HepG2 (cell line): ENCODE data around the gene LAP3. TPM values are rescaled to one million over a fixed set of nuclear protein-coding genes. Genes with fewer than 3 reads are reported as not detected.
A peak's percentile ranks its signal among the peaks of the same experiment; 100 is the strongest.

Source experiments
- ADNP ChIP-seq: sonication (generic); formaldehyde crosslinking; IDR thresholded peaks from 2 replicates; pipeline ENCODE4 v1.4.0; 2020; ENCODE audit warnings: missing genetic modification reagents
- CREB1 ChIP-seq, 2 experiments: fragments of 450-650 bp in 1 of 2; IDR thresholded peaks; 2 replicates each; pipeline ENCODE4 v1.6.1; 2016 to 2017; ENCODE audit warnings: control low read depth in 1 of 2, mild to moderate bottlenecking in 1 of 2, missing compliant biosample characterization in 1 of 2, missing genetic modification characterization in 1 of 2
- FOSL2 ChIP-seq: sonication (generic); formaldehyde crosslinking; IDR thresholded peaks from 2 replicates; pipeline ENCODE4 v1.4.0; 2020; ENCODE audit warnings: missing genetic modification reagents
- HMG20A ChIP-seq: IDR thresholded peaks from 2 replicates; pipeline ENCODE4 v1.6.1; 2016; ENCODE audit warnings: borderline replicate concordance
- JARID2 ChIP-seq: sonication (generic); formaldehyde crosslinking; IDR thresholded peaks from 2 replicates; pipeline ENCODE4 v1.8.1; 2023; ENCODE audit warnings: missing genetic modification reagents, inconsistent platforms; ENCODE audit not compliant: insufficient replicate concordance
- RARA ChIP-seq: IDR thresholded peaks from 2 replicates; pipeline ENCODE4 v1.6.1; 2016; ENCODE audit warnings: missing genetic modification reagents, missing compliant biosample characterization
- REL ChIP-seq: sonication (generic); formaldehyde crosslinking; conservative IDR thresholded peaks from 2 replicates; pipeline ENCODE4 v1.8.0; 2022; ENCODE audit warnings: mild to moderate bottlenecking, missing genetic modification reagents, moderate library complexity
- TBX2 ChIP-seq: sonication (generic); formaldehyde crosslinking; IDR thresholded peaks from 2 replicates; pipeline ENCODE4 v1.5.0; 2020; ENCODE audit warnings: missing genetic modification reagents, mild to moderate bottlenecking, borderline replicate concordance
- ZFX ChIP-seq: sonication (generic); formaldehyde crosslinking; IDR thresholded peaks from 2 replicates; pipeline ENCODE4 v1.4.0; 2020; ENCODE audit warnings: mild to moderate bottlenecking, low read depth, missing genetic modification reagents, moderate library complexity
- ZNF124 ChIP-seq: sonication (generic); formaldehyde crosslinking; IDR thresholded peaks from 2 replicates; pipeline ENCODE4 v1.4.0; 2020; ENCODE audit warnings: missing genetic modification reagents
- ZNF263 ChIP-seq: sonication (generic); formaldehyde crosslinking; IDR thresholded peaks from 2 replicates; pipeline ENCODE4 v1.4.0; 2020; ENCODE audit warnings: missing genetic modification reagents
- ZNF3 ChIP-seq: IDR thresholded peaks from 2 replicates; pipeline ENCODE4 v1.7.0; 2017; ENCODE audit warnings: inconsistent platforms
- ZNF598 ChIP-seq: sonication (generic); formaldehyde crosslinking; IDR thresholded peaks from 2 replicates; pipeline ENCODE4 v1.5.1; 2020; ENCODE audit warnings: mild to moderate bottlenecking, missing genetic modification reagents, borderline replicate concordance
- ZNF790 ChIP-seq: sonication (generic); formaldehyde crosslinking; IDR thresholded peaks from 2 replicates; pipeline ENCODE4 v1.8.0; 2022; ENCODE audit warnings: missing genetic modification reagents, mild to moderate bottlenecking, borderline replicate concordance
- polyA plus RNA-seq, 8 experiments: library from polyadenylated mRNA; depleted of rRNA in 3 of 8; stranded (reverse) in 7 of 8; unstranded in 1 of 8; fragments of >200 nt; fragmentation: Illumina TruSeq in 4 of 8; extraction: Trizol in 4 of 8; gene quantifications; 2 replicates each; pipeline versions ENCODE4 v1.2.1 to v1.2.3, GENCODE V29; 2011 to 2016; ENCODE audit warnings: low read depth in 4 of 8, missing spikeins in 1 of 8, mixed read lengths in 1 of 8; ENCODE audit not compliant: insufficient read depth in 1 of 8
- total RNA-seq, 5 experiments: library from RNA; depleted of rRNA; stranded (reverse); fragments of >200 nt; fragmentation: Illumina TruSeq; extraction: Trizol; gene quantifications; 2 replicates each; pipeline ENCODE4 v1.2.3, GENCODE V29; 2016; ENCODE audit warnings: low read depth in 1 of 5
- TF ChIP-seq, protein P1 (sequence below): sonication (generic); formaldehyde crosslinking; IDR thresholded peaks from 2 replicates; pipeline ENCODE4 v1.4.0; 2020; ENCODE audit warnings: missing genetic modification reagents, borderline replicate concordance
- TF ChIP-seq, protein P2 (sequence below): sonication (generic); formaldehyde crosslinking; IDR thresholded peaks from 2 replicates; pipeline ENCODE4 v1.5.1; 2020; ENCODE audit warnings: mild to moderate bottlenecking, moderate library complexity, missing genetic modification reagents
- TF ChIP-seq, protein P3 (sequence below): sonication (generic); formaldehyde crosslinking; IDR thresholded peaks from 2 replicates; pipeline ENCODE4 v1.5.1; 2020; ENCODE audit warnings: mild to moderate bottlenecking, missing genetic modification reagents, borderline replicate concordance

LAP3 gene
- total and polyA plus RNA-seq, 2 of the 13 experiments (the other 11 are each of a cell fraction or from before 2014, with no cell fraction given) = 106 to 125 TPM

DNA sequence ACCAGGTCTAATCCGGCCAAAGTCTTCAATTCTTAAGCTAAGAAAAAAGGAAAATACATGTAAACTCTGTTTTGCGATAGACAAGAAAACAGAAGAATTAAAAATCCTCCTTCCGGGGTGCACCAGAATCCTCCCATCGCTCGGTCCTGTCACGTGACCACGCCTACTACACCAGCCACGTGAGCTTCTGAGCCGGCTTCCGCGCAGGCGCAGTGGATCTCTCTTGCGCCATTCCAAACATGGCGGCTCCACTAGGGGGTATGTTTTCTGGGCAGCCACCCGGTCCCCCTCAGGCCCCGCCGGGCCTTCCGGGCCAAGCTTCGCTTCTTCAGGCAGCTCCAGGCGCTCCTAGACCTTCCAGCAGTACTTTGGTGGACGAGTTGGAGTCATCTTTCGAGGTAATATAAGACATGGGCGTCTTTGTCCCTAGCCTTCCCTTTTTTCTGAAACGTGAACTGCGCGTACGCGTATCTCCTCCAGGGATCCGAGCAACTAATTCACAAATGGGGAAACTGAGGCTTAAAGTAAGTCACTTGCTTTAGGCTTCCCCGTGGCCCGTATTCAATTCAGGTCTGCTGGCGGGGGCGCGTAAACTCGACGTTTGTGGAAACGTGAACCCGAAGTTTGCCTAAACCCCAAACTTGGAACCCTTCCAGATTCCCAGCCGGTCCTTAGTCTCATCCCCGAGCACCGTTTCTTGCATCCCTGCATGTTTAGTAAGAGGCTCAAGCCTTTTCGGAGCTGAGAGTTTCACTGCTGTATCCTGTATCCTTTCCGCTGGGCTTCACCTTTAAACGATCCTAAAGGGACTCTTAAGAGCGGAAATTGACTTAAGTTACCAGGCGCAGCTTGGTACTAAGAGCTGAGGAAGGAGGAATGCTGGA is 37.7 kb downstream of the LAP3 start, which contains the start of gene MED28 (continued):
- TF ChIP-seq, protein P1, sequence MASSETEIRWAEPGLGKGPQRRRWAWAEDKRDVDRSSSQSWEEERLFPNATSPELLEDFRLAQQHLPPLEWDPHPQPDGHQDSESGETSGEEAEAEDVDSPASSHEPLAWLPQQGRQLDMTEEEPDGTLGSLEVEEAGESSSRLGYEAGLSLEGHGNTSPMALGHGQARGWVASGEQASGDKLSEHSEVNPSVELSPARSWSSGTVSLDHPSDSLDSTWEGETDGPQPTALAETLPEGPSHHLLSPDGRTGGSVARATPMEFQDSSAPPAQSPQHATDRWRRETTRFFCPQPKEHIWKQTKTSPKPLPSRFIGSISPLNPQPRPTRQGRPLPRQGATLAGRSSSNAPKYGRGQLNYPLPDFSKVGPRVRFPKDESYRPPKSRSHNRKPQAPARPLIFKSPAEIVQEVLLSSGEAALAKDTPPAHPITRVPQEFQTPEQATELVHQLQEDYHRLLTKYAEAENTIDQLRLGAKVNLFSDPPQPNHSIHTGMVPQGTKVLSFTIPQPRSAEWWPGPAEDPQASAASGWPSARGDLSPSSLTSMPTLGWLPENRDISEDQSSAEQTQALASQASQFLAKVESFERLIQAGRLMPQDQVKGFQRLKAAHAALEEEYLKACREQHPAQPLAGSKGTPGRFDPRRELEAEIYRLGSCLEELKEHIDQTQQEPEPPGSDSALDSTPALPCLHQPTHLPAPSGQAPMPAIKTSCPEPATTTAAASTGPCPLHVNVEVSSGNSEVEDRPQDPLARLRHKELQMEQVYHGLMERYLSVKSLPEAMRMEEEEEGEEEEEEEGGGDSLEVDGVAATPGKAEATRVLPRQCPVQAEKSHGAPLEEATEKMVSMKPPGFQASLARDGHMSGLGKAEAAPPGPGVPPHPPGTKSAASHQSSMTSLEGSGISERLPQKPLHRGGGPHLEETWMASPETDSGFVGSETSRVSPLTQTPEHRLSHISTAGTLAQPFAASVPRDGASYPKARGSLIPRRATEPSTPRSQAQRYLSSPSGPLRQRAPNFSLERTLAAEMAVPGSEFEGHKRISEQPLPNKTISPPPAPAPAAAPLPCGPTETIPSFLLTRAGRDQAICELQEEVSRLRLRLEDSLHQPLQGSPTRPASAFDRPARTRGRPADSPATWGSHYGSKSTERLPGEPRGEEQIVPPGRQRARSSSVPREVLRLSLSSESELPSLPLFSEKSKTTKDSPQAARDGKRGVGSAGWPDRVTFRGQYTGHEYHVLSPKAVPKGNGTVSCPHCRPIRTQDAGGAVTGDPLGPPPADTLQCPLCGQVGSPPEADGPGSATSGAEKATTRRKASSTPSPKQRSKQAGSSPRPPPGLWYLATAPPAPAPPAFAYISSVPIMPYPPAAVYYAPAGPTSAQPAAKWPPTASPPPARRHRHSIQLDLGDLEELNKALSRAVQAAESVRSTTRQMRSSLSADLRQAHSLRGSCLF (CRISPR knock-in tag) = no peak
- no peak for TF ChIP-seq ZNF598
- no peak for TF ChIP-seq TBX2 (CRISPR knock-in tag)
- no peak for TF ChIP-seq ADNP (CRISPR knock-in tag)
- peak; percentile 76 for TF ChIP-seq ZFX
- 0 out of 2 replicates have a peak, but pooled peaks have one; percentile 16 for TF ChIP-seq CREB1 (IDR thresholded peaks at IDR 0.05)
- no peak; the same call in 1 of the 2 replicates for TF ChIP-seq CREB1 (CRISPR knock-in tag; IDR thresholded peaks at IDR 0.05)
- peak; percentile 60 for TF ChIP-seq JARID2 (CRISPR knock-in tag)
- no peak for TF ChIP-seq HMG20A (CRISPR knock-in tag)
- TF ChIP-seq, protein P2, sequence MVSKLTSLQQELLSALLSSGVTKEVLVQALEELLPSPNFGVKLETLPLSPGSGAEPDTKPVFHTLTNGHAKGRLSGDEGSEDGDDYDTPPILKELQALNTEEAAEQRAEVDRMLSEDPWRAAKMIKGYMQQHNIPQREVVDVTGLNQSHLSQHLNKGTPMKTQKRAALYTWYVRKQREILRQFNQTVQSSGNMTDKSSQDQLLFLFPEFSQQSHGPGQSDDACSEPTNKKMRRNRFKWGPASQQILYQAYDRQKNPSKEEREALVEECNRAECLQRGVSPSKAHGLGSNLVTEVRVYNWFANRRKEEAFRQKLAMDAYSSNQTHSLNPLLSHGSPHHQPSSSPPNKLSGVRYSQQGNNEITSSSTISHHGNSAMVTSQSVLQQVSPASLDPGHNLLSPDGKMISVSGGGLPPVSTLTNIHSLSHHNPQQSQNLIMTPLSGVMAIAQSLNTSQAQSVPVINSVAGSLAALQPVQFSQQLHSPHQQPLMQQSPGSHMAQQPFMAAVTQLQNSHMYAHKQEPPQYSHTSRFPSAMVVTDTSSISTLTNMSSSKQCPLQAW (CRISPR knock-in tag) = peak; percentile 41; the same call in 1 of the 2 replicates
- TF ChIP-seq ZNF124 (CRISPR knock-in tag) = no peak
- no peak for TF ChIP-seq FOSL2 (CRISPR knock-in tag)
- TF ChIP-seq ZNF263 (CRISPR knock-in tag) = no peak
- TF ChIP-seq RARA (CRISPR knock-in tag) = no peak
- TF ChIP-seq ZNF3 (CRISPR knock-in tag) = no peak
- TF ChIP-seq, protein P3, sequence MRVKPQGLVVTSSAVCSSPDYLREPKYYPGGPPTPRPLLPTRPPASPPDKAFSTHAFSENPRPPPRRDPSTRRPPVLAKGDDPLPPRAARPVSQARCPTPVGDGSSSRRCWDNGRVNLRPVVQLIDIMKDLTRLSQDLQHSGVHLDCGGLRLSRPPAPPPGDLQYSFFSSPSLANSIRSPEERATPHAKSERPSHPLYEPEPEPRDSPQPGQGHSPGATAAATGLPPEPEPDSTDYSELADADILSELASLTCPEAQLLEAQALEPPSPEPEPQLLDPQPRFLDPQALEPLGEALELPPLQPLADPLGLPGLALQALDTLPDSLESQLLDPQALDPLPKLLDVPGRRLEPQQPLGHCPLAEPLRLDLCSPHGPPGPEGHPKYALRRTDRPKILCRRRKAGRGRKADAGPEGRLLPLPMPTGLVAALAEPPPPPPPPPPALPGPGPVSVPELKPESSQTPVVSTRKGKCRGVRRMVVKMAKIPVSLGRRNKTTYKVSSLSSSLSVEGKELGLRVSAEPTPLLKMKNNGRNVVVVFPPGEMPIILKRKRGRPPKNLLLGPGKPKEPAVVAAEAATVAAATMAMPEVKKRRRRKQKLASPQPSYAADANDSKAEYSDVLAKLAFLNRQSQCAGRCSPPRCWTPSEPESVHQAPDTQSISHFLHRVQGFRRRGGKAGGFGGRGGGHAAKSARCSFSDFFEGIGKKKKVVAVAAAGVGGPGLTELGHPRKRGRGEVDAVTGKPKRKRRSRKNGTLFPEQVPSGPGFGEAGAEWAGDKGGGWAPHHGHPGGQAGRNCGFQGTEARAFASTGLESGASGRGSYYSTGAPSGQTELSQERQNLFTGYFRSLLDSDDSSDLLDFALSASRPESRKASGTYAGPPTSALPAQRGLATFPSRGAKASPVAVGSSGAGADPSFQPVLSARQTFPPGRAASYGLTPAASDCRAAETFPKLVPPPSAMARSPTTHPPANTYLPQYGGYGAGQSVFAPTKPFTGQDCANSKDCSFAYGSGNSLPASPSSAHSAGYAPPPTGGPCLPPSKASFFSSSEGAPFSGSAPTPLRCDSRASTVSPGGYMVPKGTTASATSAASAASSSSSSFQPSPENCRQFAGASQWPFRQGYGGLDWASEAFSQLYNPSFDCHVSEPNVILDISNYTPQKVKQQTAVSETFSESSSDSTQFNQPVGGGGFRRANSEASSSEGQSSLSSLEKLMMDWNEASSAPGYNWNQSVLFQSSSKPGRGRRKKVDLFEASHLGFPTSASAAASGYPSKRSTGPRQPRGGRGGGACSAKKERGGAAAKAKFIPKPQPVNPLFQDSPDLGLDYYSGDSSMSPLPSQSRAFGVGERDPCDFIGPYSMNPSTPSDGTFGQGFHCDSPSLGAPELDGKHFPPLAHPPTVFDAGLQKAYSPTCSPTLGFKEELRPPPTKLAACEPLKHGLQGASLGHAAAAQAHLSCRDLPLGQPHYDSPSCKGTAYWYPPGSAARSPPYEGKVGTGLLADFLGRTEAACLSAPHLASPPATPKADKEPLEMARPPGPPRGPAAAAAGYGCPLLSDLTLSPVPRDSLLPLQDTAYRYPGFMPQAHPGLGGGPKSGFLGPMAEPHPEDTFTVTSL (CRISPR knock-in tag) = no peak
- no peak for TF ChIP-seq ZNF790 (CRISPR knock-in tag)
- TF ChIP-seq REL = no peak
